HG02798 (cell line): Measurements from ENCODE around the gene AKAP6.
"Not testable (repeated sequence)": the region's sequence is repeated elsewhere in the genome, so short reads cannot be mapped to it uniquely, and the experiment has no call there.

Experiments
- ATAC-seq: cut with Tn5 transposase; IDR thresholded peaks from one replicate; pipeline ENCODE4 v1.9.1; 2021; ENCODE audit warnings: mild to moderate bottlenecking; ENCODE audit not compliant: unreplicated experiment, poor library complexity

Gene AKAP6

DNA sequence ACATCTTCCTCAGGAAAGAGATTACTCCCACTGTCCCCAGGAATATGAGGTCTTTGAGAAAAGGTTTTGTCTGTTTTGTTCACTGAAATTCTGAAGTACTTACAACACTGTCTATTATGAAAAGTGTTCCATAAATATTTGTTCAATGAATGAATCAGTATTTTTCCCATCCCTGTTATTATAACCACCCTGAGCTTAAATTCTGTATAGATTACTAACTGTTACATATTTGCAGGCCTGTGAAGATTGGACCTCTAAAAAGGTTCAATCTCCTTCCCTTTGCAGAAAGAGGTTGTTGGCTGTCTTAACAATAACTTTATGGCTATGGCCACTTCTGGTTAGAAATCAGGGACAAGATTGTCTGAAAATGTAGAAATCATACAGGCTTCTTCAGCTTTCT lies 435.0 kb downstream of the AKAP6 start:
- no peak for ATAC-seq

- ATAC-seq = no peak
Measured at GRCh38 chr14:32770422-32770821, 441.3 kb downstream of the AKAP6 start.

GRCh38 chr14:32774214-32774613 lies 445.1 kb downstream of the AKAP6 start:
- ATAC-seq = no peak

DNA sequence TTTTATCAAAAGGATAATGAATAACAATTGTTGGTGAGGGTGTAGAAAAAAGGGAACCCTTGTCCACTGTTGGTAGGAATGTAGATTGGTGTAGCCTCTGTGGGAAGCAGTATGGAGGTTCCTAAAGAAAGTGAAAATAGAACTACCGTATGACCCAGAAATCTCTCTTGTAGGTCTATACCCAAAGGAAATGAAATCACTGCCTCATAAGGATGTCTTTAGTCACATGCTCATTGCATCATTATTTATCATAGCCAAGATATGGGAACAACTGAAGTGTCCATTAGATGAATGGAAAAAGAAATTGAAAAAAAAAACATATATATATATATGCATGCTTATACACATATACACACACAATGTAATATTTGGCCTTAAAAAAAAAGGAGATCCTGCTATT lies 450.7 kb downstream of the AKAP6 start:
- ATAC-seq = no peak

- ATAC-seq = no peak
Measured at GRCh38 chr14:32784405-32784804, 455.3 kb downstream of the AKAP6 start.

DNA sequence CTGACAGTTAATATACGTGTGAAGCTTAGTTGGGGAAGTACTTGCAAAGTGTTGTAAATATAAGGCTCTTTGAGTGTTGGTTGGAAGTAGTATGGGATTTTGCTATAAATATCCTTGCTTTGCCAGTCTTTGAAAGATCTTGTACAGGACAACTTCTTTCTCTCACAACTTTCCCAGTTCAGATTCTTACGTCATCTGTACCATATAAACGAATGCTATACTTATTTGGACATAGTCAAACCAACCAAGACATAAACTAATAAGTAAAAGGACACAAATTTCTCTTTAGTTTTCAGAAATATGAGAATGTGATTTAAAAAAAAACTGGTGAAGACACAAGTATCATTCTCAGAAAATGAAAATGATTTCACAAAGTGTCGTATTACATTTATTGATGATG lies 456.5 kb downstream of the AKAP6 start:
- no peak for ATAC-seq

DNA sequence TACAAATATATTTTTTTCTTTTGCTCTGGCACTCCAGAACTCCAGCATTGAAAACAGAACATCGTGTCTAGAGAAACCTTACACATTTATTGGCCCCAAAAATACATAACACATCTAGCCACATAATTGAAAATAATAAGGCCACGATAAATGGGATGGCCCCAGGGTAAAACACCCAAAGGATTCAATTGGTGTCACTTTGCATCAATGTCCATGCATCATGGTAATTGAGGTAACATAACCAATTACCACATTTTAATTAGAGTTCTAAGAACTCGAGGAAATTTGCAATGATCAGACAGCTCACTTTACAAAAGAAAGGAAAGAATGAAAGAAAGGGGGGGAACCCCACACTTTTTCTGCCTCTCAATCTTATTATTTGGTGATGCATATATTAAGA lies 457.8 kb downstream of the AKAP6 start:
- no peak for ATAC-seq

GRCh38 chr14:32793033-32793432 lies 463.9 kb downstream of the AKAP6 start:
- ATAC-seq = not testable (repeated sequence)

GRCh38 chr14:32800320-32800719 lies 471.2 kb downstream of the AKAP6 start:
- ATAC-seq = no peak

GRCh38 chr14:32802295-32802694 lies 473.2 kb downstream of the AKAP6 start:
- ATAC-seq = no peak

- ATAC-seq = no peak
Measured at GRCh38 chr14:32805979-32806378, 476.9 kb downstream of the AKAP6 start.

DNA sequence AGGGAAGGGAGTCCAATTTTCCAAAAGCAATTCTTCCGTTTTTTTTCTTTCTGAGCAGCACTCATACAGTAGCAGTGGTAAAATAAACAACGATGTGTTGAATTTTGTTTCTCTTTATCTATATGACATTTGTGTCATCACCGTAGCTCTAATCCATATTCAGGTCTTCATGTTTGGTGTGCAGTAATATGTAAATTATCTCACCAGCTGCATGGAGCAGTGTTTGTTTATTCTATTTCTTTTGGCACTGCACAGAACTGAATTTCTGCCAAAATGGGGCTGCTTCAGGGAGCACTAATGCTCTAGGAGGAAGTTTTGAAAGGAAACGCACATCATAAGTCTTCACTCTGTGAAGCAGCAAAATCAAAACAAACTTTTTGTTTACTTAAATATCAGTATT lies 479.5 kb downstream of the AKAP6 start:
- no peak for ATAC-seq

GRCh38 chr14:32809255-32809654 lies 480.2 kb downstream of the AKAP6 start:
- no peak for ATAC-seq

GRCh38 chr14:32813401-32813800 lies 484.3 kb downstream of the AKAP6 start:
- ATAC-seq = no peak

- no peak for ATAC-seq
Measured at GRCh38 chr14:32814721-32815120, 485.6 kb downstream of the AKAP6 start.

DNA sequence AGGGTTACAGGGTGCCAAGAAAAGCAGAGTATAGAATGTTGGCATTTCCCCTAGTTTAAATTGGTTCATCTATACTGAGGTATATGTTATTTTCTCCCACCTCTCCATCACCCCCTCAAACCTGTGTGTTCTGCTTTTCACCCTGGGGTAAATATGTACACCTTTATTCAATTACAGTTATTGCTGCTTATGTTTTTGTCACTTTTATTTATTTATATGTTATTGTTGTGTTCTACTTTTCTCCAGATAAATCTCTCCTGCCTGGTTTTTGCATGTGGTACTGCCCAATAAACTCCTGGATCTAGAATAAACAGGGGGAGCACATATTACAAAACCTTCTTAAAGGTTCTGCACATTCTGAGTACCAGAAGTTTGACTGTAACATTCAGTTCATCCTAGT lies 487.5 kb downstream of the AKAP6 start:
- ATAC-seq = no peak

DNA sequence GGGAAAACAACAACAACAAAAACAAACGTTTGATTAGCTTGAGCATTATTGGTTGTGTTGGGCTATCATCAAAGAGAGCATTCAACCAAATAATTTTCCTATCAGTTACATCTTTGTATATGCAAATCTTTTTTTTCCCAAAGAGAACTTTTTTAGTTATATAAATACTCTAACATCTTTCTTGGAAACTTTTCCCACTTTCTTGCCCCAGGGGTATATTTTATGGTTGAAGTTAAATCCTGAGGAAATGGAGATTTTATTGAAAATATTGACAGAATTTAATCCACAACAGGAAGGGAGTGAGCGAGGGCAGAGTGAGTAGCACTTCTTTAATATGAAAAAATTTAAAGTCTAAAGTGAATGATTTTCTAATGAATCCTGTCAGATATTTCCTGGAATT lies 488.7 kb downstream of the AKAP6 start:
- ATAC-seq = no peak

- ATAC-seq = no peak
Measured at GRCh38 chr14:32818581-32818980, 489.5 kb downstream of the AKAP6 start.

GRCh38 chr14:32820181-32820580 lies 491.1 kb downstream of the AKAP6 start:
- no peak for ATAC-seq

GRCh38 chr14:32820682-32821081 lies 491.6 kb downstream of the AKAP6 start:
- ATAC-seq = no peak

DNA sequence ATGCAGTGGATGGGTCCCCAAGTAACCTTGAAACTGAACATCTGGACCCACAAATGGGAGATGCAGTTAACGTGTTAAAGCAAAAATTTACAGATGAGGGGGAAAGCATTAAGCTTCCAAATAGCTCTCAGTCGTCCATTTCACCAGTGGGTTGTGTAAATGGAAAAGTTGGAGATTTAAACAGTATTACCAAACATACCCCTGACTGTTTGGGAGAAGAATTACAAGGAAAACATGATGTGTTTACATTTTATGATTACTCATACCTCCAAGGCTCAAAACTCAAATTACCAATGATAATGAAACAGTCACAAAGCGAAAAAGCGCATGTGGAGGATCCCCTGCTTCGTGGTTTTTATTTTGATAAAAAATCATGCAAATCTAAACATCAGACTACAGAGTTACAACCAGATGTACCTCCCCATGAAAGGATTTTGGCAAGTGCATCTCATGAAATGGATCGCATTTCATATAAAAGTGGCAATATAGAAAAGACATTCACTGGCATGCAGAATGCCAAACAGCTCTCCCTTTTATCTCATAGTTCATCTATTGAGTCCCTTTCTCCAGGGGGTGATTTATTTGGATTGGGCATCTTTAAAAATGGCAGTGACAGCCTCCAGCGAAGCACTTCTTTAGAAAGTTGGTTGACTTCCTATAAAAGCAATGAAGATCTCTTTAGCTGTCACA lies 493.0 kb downstream of the AKAP6 start:
- no peak for ATAC-seq

DNA sequence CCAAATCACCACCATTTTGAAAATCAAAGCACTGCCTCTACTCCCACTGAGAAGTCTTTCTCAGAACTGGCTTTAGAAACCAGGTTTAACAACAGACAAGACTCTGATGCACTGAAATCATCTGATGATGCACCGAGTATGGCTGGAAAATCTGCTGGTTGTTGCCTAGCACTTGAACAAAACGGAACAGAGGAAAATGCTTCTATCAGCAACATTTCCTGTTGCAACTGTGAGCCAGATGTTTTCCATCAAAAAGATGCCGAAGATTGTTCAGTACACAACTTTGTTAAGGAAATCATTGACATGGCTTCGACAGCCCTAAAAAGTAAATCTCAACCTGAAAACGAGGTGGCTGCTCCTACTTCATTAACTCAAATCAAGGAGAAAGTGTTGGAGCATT lies 494.6 kb downstream of the AKAP6 start:
- ATAC-seq = no peak

DNA sequence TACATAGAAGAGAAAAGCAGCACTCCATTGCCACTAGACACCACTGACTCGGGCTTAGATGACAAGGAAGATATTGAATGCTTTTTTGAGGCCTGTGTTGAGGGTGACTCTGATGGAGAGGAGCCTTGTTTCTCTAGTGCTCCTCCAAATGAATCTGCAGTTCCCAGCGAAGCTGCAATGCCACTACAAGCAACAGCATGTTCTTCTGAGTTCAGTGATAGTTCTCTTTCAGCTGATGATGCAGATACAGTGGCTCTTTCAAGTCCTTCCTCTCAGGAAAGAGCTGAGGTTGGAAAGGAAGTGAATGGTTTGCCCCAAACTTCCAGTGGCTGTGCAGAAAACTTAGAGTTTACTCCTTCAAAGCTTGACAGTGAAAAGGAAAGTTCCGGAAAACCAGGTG lies 495.1 kb downstream of the AKAP6 start:
- no peak for ATAC-seq
